Measurements from ENCODE around the gene MAP3K7CL. TPM values are rescaled to one million over a fixed set of nuclear protein-coding genes. Genes with fewer than 3 reads are reported as not detected.

The MAP3K7CL gene
- 9.6 and 25.5 TPM in 2 replicates for total RNA-seq

GRCh38 chr21:29130270-29130969 lies at the start of gene MAP3K7CL:
Gene MAP3K7CL, plus strand, starts transcription at chr21:29130644. Its CDS starts 2,701 bp downstream, at chr21:29133345.
- peak; percentile 99 for DNase-seq (ENCODE audit: low read depth)

- no peak for DNase-seq (ENCODE audit: low read depth)
Measured at GRCh38 chr21:29082046-29082815, 48.2 kb upstream of the MAP3K7CL start.

- no peak for DNase-seq (ENCODE audit: low read depth)
Measured at GRCh38 chr21:29083306-29083705, 47.1 kb upstream of the MAP3K7CL start.

- no peak for DNase-seq (ENCODE audit: low read depth)
Measured at GRCh38 chr21:29084372-29084771, 46.1 kb upstream of the MAP3K7CL start.

- DNase-seq (ENCODE audit: low read depth): no peak
Measured at GRCh38 chr21:29085106-29085752, 45.2 kb upstream of the MAP3K7CL start.

GRCh38 chr21:29091033-29091432 lies 39.4 kb upstream of the MAP3K7CL start:
- DNase-seq (ENCODE audit: low read depth): peak; percentile 80

- DNase-seq (ENCODE audit: low read depth): peak; percentile 47
Measured at GRCh38 chr21:29092102-29092959, 38.1 kb upstream of the MAP3K7CL start.

GRCh38 chr21:29096218-29097015 lies 34.0 kb upstream of the MAP3K7CL start:
- no peak for DNase-seq (ENCODE audit: low read depth)

GRCh38 chr21:29098156-29098555 lies 32.3 kb upstream of the MAP3K7CL start:
- no peak for DNase-seq (ENCODE audit: low read depth)

- no peak for DNase-seq (ENCODE audit: low read depth)
Measured at GRCh38 chr21:29102791-29103257, 27.6 kb upstream of the MAP3K7CL start.

- peak; percentile 77 for DNase-seq (ENCODE audit: low read depth)
Measured at GRCh38 chr21:29104239-29104708, 26.2 kb upstream of the MAP3K7CL start.

- DNase-seq (ENCODE audit: low read depth): peak; percentile 90
Measured at GRCh38 chr21:29105218-29105617, 25.2 kb upstream of the MAP3K7CL start.

- DNase-seq (ENCODE audit: low read depth): peak; percentile 85
Measured at GRCh38 chr21:29114765-29115500, 15.5 kb upstream of the MAP3K7CL start.

- no peak for DNase-seq (ENCODE audit: low read depth)
Measured at GRCh38 chr21:29115899-29116298, 14.5 kb upstream of the MAP3K7CL start.

- DNase-seq (ENCODE audit: low read depth): no peak
Measured at GRCh38 chr21:29117372-29117955, 13.0 kb upstream of the MAP3K7CL start.

GRCh38 chr21:29121759-29122158 lies 8.7 kb upstream of the MAP3K7CL start:
- no peak for DNase-seq (ENCODE audit: low read depth)

GRCh38 chr21:29124645-29125044 lies 5.8 kb upstream of the MAP3K7CL start:
- DNase-seq (ENCODE audit: low read depth): no peak

GRCh38 chr21:29125191-29125590 lies 5.3 kb upstream of the MAP3K7CL start:
- DNase-seq (ENCODE audit: low read depth): peak; percentile 64

- DNase-seq (ENCODE audit: low read depth): no peak
Measured at GRCh38 chr21:29125979-29126378, 4.5 kb upstream of the MAP3K7CL start.
